HCT116 (cell line): ENCODE measurements around the gene PRKAG2. TPM values are rescaled to one million over a fixed set of nuclear protein-coding genes. Genes with fewer than 3 reads are reported as not detected.

Source experiments
- ATAC-seq: fragments of 200-7000 bp; cut with Tn5 transposase; 2 replicates; pipeline ENCODE4 v1.9.1; 2020; ENCODE audit warnings: mild to moderate bottlenecking, moderate library complexity
- BruUV-seq: library from RNA; stranded (reverse); fragments of 400-500 nt; replicated peaks from 2 replicates; lab custom pipeline; 2021; lab: Mats Ljungman, UMichigan
- CTCF ChIA-PET: fragments of 300-600 bp; sonication (Branson Sonifier 250); formaldehyde crosslinking; loops from one replicate; lab custom pipeline; 2021; ENCODE audit warnings: antibody characterized with exemption; lab: Charles Lee
- POLR2A ChIA-PET: fragments of 300-600, 350-600 bp; sonication (Branson Sonifier 250); formaldehyde crosslinking; loops from one replicate; lab custom pipeline; 2021; ENCODE audit warnings: antibody characterized with exemption; lab: Charles Lee
- RAD21 ChIA-PET, 2 experiments: fragments of 300-600 bp; sonication (Branson Sonifier 250); formaldehyde crosslinking; loops; one replicate each; lab custom pipeline; 2023; ENCODE audit warnings: low total read pairs in 2 of 2; ENCODE audit not compliant: uncharacterized antibody in 2 of 2, unreplicated experiment in 2 of 2, low non-redundant PET in 1 of 2; lab: Charles Lee
- DNase-seq: peaks from one replicate; pipeline ENCODE4 v3.0.0-alpha.2; 2010; ENCODE audit warnings: low read depth, low spot score
- H2AFZ ChIP-seq: fragments of 200-600 bp; shearing (Covaris generic), sonication (generic); 2 replicates; pipeline ENCODE4 v1.6.1; 2017; ENCODE audit warnings: low read depth, mixed run types, mixed read lengths, antibody characterized with exemption, low read length; ENCODE audit not compliant: poor library complexity, severe bottlenecking
- H3K27ac ChIP-seq: 2 replicates; pipeline ENCODE4 v1.5.1; 2012; ENCODE audit warnings: low read depth, low read length
- H3K27me3 ChIP-seq: fragments of 200-600 bp; sonication (generic); 2 replicates; pipeline ENCODE4 v1.6.1; 2016; ENCODE audit warnings: mixed run types, low read length, mixed read lengths; ENCODE audit not compliant: insufficient read depth
- H3K36me3 ChIP-seq, 2 experiments: fragments of 200-500 bp in 1 of 2; fragments of 200-600 bp in 1 of 2; sonication (Bioruptor generic) in 1 of 2; sonication (generic) in 1 of 2; 2 replicates each; pipeline versions ENCODE4 v1.5.1 to v1.6.1; 2014 to 2016; ENCODE audit warnings: low read length in 2 of 2, inconsistent platforms in 1 of 2, mixed read lengths in 1 of 2, mixed run types in 1 of 2; ENCODE audit not compliant: insufficient read depth in 2 of 2, control insufficient read depth in 1 of 2
- H3K4me1 ChIP-seq, 2 experiments: fragments of 200-600 bp in 1 of 2; sonication (generic) in 1 of 2; 2 replicates each; pipeline versions ENCODE4 v1.5.1 to v1.6.1; 2012 to 2017; ENCODE audit warnings: low read length in 2 of 2, inconsistent platforms in 1 of 2, mild to moderate bottlenecking in 1 of 2, mixed read lengths in 1 of 2, mixed run types in 1 of 2, moderate library complexity in 1 of 2; ENCODE audit not compliant: insufficient read depth in 2 of 2, control insufficient read depth in 1 of 2
- H3K4me2 ChIP-seq: fragments of 200-600 bp; sonication (generic); 2 replicates; pipeline ENCODE4 v1.6.1; 2017; ENCODE audit warnings: mixed run types, low read length, mixed read lengths
- H3K4me3 ChIP-seq, 2 experiments: fragments of 200-600 bp in 1 of 2; sonication (generic) in 1 of 2; replicated peaks in 1 of 2; 2 replicates each; pipeline ENCODE4 v1.5.1; 2011 to 2016; ENCODE audit warnings: low read length in 2 of 2, control low read depth in 1 of 2, low read depth in 1 of 2, mild to moderate bottlenecking in 1 of 2, mixed read lengths in 1 of 2, mixed run types in 1 of 2
- H3K79me2 ChIP-seq: fragments of 200-600 bp; sonication (generic); 2 replicates; pipeline ENCODE4 v1.6.1; 2017; ENCODE audit warnings: mild to moderate bottlenecking, mixed run types, low read length, moderate library complexity, mixed read lengths; ENCODE audit not compliant: insufficient read depth
- H3K9ac ChIP-seq: fragments of 200-600 bp; sonication (generic); 2 replicates; pipeline ENCODE4 v1.6.1; 2016; ENCODE audit warnings: low read length, mixed read lengths
- H3K9me2 ChIP-seq: fragments of 200-600 bp; sonication (generic), shearing (Covaris generic); 2 replicates; pipeline ENCODE4 v1.6.1; 2017; ENCODE audit warnings: mixed run types, mild to moderate bottlenecking, moderate library complexity; ENCODE audit not compliant: insufficient read depth
- H3K9me3 ChIP-seq, 2 experiments: fragments of 200-500 bp in 1 of 2; fragments of 200-600 bp in 1 of 2; sonication (Bioruptor generic) in 1 of 2; sonication (generic) in 1 of 2; 2 replicates each; pipeline ENCODE4 v1.6.1; 2014 to 2017; ENCODE audit warnings: low read length in 2 of 2, mixed read lengths in 2 of 2, inconsistent platforms in 1 of 2, low read depth in 1 of 2, mild to moderate bottlenecking in 1 of 2, mixed run types in 1 of 2, moderate library complexity in 1 of 2; ENCODE audit not compliant: control insufficient read depth in 1 of 2, insufficient read depth in 1 of 2
- H4K20me1 ChIP-seq: fragments of 200-600 bp; sonication (generic), shearing (Covaris generic); 2 replicates; pipeline ENCODE4 v1.6.1; 2017; ENCODE audit warnings: mixed run types, mild to moderate bottlenecking, moderate library complexity; ENCODE audit not compliant: insufficient read depth
- CBX3 ChIP-seq: IDR thresholded peaks from 2 replicates; pipeline ENCODE4 v1.6.1; 2012; ENCODE audit warnings: low read depth
- CEBPB ChIP-seq: IDR thresholded peaks from 2 replicates; pipeline ENCODE4 v1.6.1; 2012; ENCODE audit warnings: low read depth
- CTCF ChIP-seq, 3 experiments: fragments of 200-600 bp in 1 of 3; sonication (generic) in 1 of 3; IDR thresholded peaks in 2 of 3; conservative IDR thresholded peaks in 1 of 3; 2 replicates each; pipeline ENCODE4 v1.5.1; 2012 to 2017; ENCODE audit warnings: low read depth in 2 of 3, low read length in 2 of 3, antibody characterized with exemption in 1 of 3, borderline replicate concordance in 1 of 3, control low read depth in 1 of 3, mild to moderate bottlenecking in 1 of 3, mixed read lengths in 1 of 3, mixed run types in 1 of 3, moderate library complexity in 1 of 3; ENCODE audit not compliant: insufficient read depth in 1 of 3
- EGR1 ChIP-seq: IDR thresholded peaks from 2 replicates; pipeline ENCODE4 v1.6.1; 2012; ENCODE audit warnings: low read depth
- FOSL1 ChIP-seq: IDR thresholded peaks from 2 replicates; pipeline ENCODE4 v1.6.1; 2012; ENCODE audit warnings: low read depth
- MAX ChIP-seq: IDR thresholded peaks from 2 replicates; pipeline ENCODE4 v1.6.1; 2012
- POLR2A ChIP-seq: IDR thresholded peaks from 2 replicates; pipeline ENCODE4 v1.7.0; 2011; ENCODE audit warnings: borderline replicate concordance; ENCODE audit not compliant: insufficient read depth, insufficient read length; ENCODE audit errors: extremely low read depth
- POLR2AphosphoS5 ChIP-seq: IDR thresholded peaks from 2 replicates; pipeline ENCODE4 v1.6.1; 2011; ENCODE audit warnings: mild to moderate bottlenecking, low read depth, low read length, moderate library complexity
- RAD21 ChIP-seq: IDR thresholded peaks from 2 replicates; pipeline ENCODE4 v1.6.1; 2012; ENCODE audit warnings: low read depth, mild to moderate bottlenecking
- SIN3A ChIP-seq: IDR thresholded peaks from 2 replicates; pipeline ENCODE4 v1.6.1; 2012; ENCODE audit warnings: low read depth
- SRF ChIP-seq: IDR thresholded peaks from 2 replicates; pipeline ENCODE4 v1.6.1; 2012; ENCODE audit warnings: low read depth
- TCF7L2 ChIP-seq: IDR thresholded peaks from 2 replicates; pipeline ENCODE4 v1.7.0; 2011; ENCODE audit warnings: borderline replicate concordance, inconsistent platforms; ENCODE audit not compliant: insufficient read depth, insufficient read length; ENCODE audit errors: extremely low read depth
- ZBTB33 ChIP-seq: IDR thresholded peaks from 2 replicates; pipeline ENCODE4 v1.6.1; 2011; ENCODE audit warnings: mild to moderate bottlenecking, low read length, moderate library complexity; ENCODE audit not compliant: insufficient replicate concordance; ENCODE audit errors: extremely low read depth
- ZNF274 ChIP-seq: fragments of 200-500 bp; sonication (Bioruptor generic); IDR thresholded peaks from 2 replicates; pipeline ENCODE4 v1.6.1; 2014; ENCODE audit warnings: mild to moderate bottlenecking, low read depth, low read length, inconsistent platforms
- intact Hi-C: fragments of 100-400 bp; cut with micrococcal nuclease; formaldehyde crosslinking; loops from 2 replicates; pipeline ENCODE4 v1.10.0; 2022
- total RNA-seq: library from RNA; stranded (reverse); gene quantifications from one replicate; pipeline ENCODE4 v1.2.1, GENCODE V29; 2021; ENCODE audit not compliant: unreplicated experiment

PRKAG2 gene
- total RNA-seq, 1 experiment from 2014 or later: 23.6 TPM

- RAD21 ChIA-PET: no interaction called here
- H3K36me3 ChIP-seq: no peaks in the 10 kb centered on the region
Observed at GRCh38 chr7:151815419-151815818, 61.5 kb downstream of the PRKAG2 start.

More at GRCh38 chr7:151815419-151815818, 61.5 kb downstream of the PRKAG2 start:
- no peak for DNase-seq
- H3K4me3 ChIP-seq: no peak overlapping the region
- POLR2A ChIA-PET: no interaction called here
- no TSS peak for BruUV-seq
- no peaks in the 10 kb centered on the region for H3K79me2 ChIP-seq
- H3K9me3 ChIP-seq: no peaks in the 10 kb centered on the region
- CTCF ChIA-PET: no interaction called here
- no peaks in the 10 kb centered on the region for H4K20me1 ChIP-seq
- no peak overlapping the region for H3K27ac ChIP-seq
- no peaks in the 10 kb centered on the region for H3K27me3 ChIP-seq
- no peak overlapping the region for H3K9ac ChIP-seq
- H3K4me1 ChIP-seq: peaks cover 0 to 7% of the 10 kb centered on the region in 2 experiments; a peak in 1 of 4 replicates
- H2AFZ ChIP-seq: no peak overlapping the region
- TF ChIP-seq SRF (no peak), EGR1 (no peak), POLR2A (no peak), ZBTB33 (no peak), FOSL1 (no peak), CTCF (IDR thresholded peaks at IDR 0.05 in 2 of 3, conservative IDR thresholded peaks at IDR 0.05 in 1 of 3; ENCODE audit: borderline replicate concordance in 1 of 3, insufficient read depth in 1 of 3, low read depth in 2 of 3, low read length in 2 of 3) (no peak), RAD21 (no peak), MAX (no peak), POLR2AphosphoS5 (no peak), SIN3A (no peak), ZNF274 (no peak), TCF7L2 (no peak), CEBPB (no peak), CBX3 (no peak)
- no peaks in the 10 kb centered on the region for H3K9me2 ChIP-seq
- no peak for ATAC-seq
- intact Hi-C loops: no loop called here
- no peak overlapping the region for H3K4me2 ChIP-seq
